A549 (cell line): ENCODE measurements around the gene TTYH3.

Experiments
- EP300 ChIP-seq, 2 experiments: fragments of >200 bp; sonication (Bioruptor Twin); formaldehyde crosslinking; IDR thresholded peaks; 2 replicates in 1 of 2; 3 replicates in 1 of 2; pipeline ENCODE4 v1.6.1; 2016 to 2017
- JUN ChIP-seq, 2 experiments: fragments of >200 bp; sonication (Bioruptor Twin); formaldehyde crosslinking; IDR thresholded peaks; 2 replicates in 1 of 2; 3 replicates in 1 of 2; pipeline ENCODE4 v1.6.1; 2016 to 2017
- RAD21 ChIP-seq, 2 experiments: fragments of >200 bp in 1 of 2; sonication (Bioruptor Twin) in 1 of 2; formaldehyde crosslinking in 1 of 2; IDR thresholded peaks in 1 of 2; conservative IDR thresholded peaks in 1 of 2; 2 replicates in 1 of 2; 3 replicates in 1 of 2; pipeline ENCODE4 v1.6.1; 2012 to 2018; ENCODE audit warnings: inconsistent platforms in 1 of 2
- RFX5 ChIP-seq: fragments of 450-650 bp; IDR thresholded peaks from 2 replicates; pipeline ENCODE4 v1.7.1; 2014; ENCODE audit warnings: antibody characterized with exemption, mild to moderate bottlenecking, moderate library complexity
- ZNF302 ChIP-seq: fragments of 250-450 bp; sonication (Bioruptor Pico); IDR thresholded peaks from 2 replicates; pipeline ENCODE4 v1.9.0; 2021; ENCODE audit warnings: inconsistent platforms, mild to moderate bottlenecking, moderate library complexity
- TF ChIP-seq, protein P1 (sequence below): fragments of >200 bp; sonication (Bioruptor Twin); formaldehyde crosslinking; IDR thresholded peaks from 3 replicates; pipeline ENCODE4 v1.5.1; 2016
- TF ChIP-seq, protein P2 (sequence below): IDR thresholded peaks from 2 replicates; pipeline ENCODE4 v1.6.1; 2012
- TF ChIP-seq, protein P3 (sequence below): IDR thresholded peaks from 2 replicates; pipeline ENCODE4 v1.6.1; 2012; ENCODE audit warnings: low read depth, borderline replicate concordance
- TF ChIP-seq, protein P4 (sequence below): fragments of 450-650 bp; IDR thresholded peaks from 2 replicates; pipeline ENCODE4 v1.6.1; 2014; ENCODE audit warnings: antibody characterized with exemption

DNA sequence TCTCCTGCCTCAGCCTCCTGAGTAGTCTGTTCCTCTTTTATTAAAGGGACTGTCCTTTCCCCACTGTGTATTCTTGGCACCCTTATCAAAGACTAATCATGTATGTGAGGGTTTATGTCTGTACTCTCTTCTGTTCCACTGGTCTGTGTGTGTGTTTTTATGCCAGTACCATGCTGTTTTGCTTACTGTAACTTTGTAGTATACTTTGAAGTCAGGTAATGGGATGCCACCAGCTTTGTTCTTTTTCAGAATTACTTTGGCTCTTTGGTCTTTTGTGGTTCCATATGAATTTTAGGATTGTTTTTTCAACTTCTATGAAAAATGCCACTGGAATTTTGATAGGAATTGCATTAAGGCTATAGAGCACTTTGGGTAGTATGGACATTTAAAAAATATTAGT lies 42.1 kb downstream of the TTYH3 start:
- TF ChIP-seq, protein P1, sequence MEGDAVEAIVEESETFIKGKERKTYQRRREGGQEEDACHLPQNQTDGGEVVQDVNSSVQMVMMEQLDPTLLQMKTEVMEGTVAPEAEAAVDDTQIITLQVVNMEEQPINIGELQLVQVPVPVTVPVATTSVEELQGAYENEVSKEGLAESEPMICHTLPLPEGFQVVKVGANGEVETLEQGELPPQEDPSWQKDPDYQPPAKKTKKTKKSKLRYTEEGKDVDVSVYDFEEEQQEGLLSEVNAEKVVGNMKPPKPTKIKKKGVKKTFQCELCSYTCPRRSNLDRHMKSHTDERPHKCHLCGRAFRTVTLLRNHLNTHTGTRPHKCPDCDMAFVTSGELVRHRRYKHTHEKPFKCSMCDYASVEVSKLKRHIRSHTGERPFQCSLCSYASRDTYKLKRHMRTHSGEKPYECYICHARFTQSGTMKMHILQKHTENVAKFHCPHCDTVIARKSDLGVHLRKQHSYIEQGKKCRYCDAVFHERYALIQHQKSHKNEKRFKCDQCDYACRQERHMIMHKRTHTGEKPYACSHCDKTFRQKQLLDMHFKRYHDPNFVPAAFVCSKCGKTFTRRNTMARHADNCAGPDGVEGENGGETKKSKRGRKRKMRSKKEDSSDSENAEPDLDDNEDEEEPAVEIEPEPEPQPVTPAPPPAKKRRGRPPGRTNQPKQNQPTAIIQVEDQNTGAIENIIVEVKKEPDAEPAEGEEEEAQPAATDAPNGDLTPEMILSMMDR, result no peak
- no peak for TF ChIP-seq RFX5
- TF ChIP-seq, protein P2, sequence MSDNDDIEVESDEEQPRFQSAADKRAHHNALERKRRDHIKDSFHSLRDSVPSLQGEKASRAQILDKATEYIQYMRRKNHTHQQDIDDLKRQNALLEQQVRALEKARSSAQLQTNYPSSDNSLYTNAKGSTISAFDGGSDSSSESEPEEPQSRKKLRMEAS, result no peak
- no peak for TF ChIP-seq EP300 (IDR thresholded peaks at IDR 0.05)
- no peak for TF ChIP-seq RAD21 (conservative IDR thresholded peaks at IDR 0.05 in 1 of 2, IDR thresholded peaks at IDR 0.05 in 1 of 2)
- no peak for TF ChIP-seq JUN (IDR thresholded peaks at IDR 0.05)
- TF ChIP-seq, protein P3, sequence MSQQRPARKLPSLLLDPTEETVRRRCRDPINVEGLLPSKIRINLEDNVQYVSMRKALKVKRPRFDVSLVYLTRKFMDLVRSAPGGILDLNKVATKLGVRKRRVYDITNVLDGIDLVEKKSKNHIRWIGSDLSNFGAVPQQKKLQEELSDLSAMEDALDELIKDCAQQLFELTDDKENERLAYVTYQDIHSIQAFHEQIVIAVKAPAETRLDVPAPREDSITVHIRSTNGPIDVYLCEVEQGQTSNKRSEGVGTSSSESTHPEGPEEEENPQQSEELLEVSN, result no peak
- TF ChIP-seq, protein P4, sequence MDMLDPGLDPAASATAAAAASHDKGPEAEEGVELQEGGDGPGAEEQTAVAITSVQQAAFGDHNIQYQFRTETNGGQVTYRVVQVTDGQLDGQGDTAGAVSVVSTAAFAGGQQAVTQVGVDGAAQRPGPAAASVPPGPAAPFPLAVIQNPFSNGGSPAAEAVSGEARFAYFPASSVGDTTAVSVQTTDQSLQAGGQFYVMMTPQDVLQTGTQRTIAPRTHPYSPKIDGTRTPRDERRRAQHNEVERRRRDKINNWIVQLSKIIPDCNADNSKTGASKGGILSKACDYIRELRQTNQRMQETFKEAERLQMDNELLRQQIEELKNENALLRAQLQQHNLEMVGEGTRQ, result no peak
- TF ChIP-seq ZNF302 (CRISPR knock-in tag), result no peak
